Measurements from ENCODE around the gene RBM14. TPM values are rescaled to one million over a fixed set of nuclear protein-coding genes. Genes with fewer than 3 reads are reported as not detected.
"Not testable (repeated sequence)": the region's sequence is repeated elsewhere in the genome, so short reads cannot be mapped to it uniquely, and the experiment has no call there.

The RBM14 gene
- total RNA-seq, 1 donor from 2014 or later = 34.9 TPM

- no peak overlapping the region for H3K4me3 ChIP-seq
- no peak overlapping the region for H3K27ac ChIP-seq
- H3K4me1 ChIP-seq = no peaks in the 10 kb centered on the region
- intact Hi-C loops (cut with DNase I) = no loop called here
- TF ChIP-seq POLR2AphosphoS5 (IDR thresholded peaks at IDR 0.05; ENCODE audit: insufficient read depth in 1 of 2, low read depth in 1 of 2) (no peak), POLR2A (IDR thresholded peaks at IDR 0.05) (no peak), CTCF (IDR thresholded peaks at IDR 0.05) (no peak)
- no peaks in the 10 kb centered on the region for H3K36me3 ChIP-seq
- no peak for DNase-seq (ENCODE audit: extremely low spot score in 2 of 2)
- H3K9me3 ChIP-seq = no peaks in the 10 kb centered on the region
- H3K27me3 ChIP-seq = no peaks in the 10 kb centered on the region
Measured at GRCh38 chr11:66586136-66586535, 30.3 kb upstream of the RBM14 start.

- H3K9me3 ChIP-seq; DNase-seq (ENCODE audit: extremely low spot score in 2 of 2); H3K4me3 ChIP-seq; intact Hi-C loops (cut with DNase I); H3K36me3 ChIP-seq; H3K27me3 ChIP-seq; H3K27ac ChIP-seq: not testable (repeated sequence)
- H3K4me1 ChIP-seq = peaks cover 19% of the 10 kb centered on the region
Measured at GRCh38 chr11:66589315-66589714, 27.1 kb upstream of the RBM14 start.

GRCh38 chr11:66589996-66590675, 26.3 kb upstream of the RBM14 start:
- intact Hi-C loops (cut with DNase I) = no loop called here

GRCh38 chr11:66591175-66591574, 25.3 kb upstream of the RBM14 start:
- TF ChIP-seq CTCF (IDR thresholded peaks at IDR 0.05) = no peak
- Histone ChIP-seq H3K9me3 (no peaks in the 10 kb centered on the region), H3K4me3 (no peak overlapping the region), H3K4me1 (peaks cover 32% of the 10 kb centered on the region), H3K27ac (no peak overlapping the region), H3K36me3 (no peaks in the 10 kb centered on the region), H3K27me3 (no peaks in the 10 kb centered on the region)
- DNase-seq (ENCODE audit: extremely low spot score in 2 of 2) = no peak
- intact Hi-C loops (cut with DNase I) = no loop called here

More at GRCh38 chr11:66589996-66590675, 26.3 kb upstream of the RBM14 start:
- H3K36me3 ChIP-seq = no peaks in the 10 kb centered on the region
- no peak overlapping the region for H3K4me3 ChIP-seq
- no peaks in the 10 kb centered on the region for H3K27me3 ChIP-seq
- no peak for TF ChIP-seq POLR2AphosphoS5 (IDR thresholded peaks at IDR 0.05; ENCODE audit: insufficient read depth in 1 of 2, low read depth in 1 of 2)
- no peak for TF ChIP-seq POLR2A (IDR thresholded peaks at IDR 0.05)
- no peak for TF ChIP-seq CTCF (IDR thresholded peaks at IDR 0.05)
- no peak for DNase-seq (ENCODE audit: extremely low spot score in 2 of 2)
- no peak overlapping the region for H3K27ac ChIP-seq
- H3K9me3 ChIP-seq = no peaks in the 10 kb centered on the region
- H3K4me1 ChIP-seq = peaks cover 26% of the 10 kb centered on the region

- H3K9me3 ChIP-seq = no peaks in the 10 kb centered on the region
- H3K27ac ChIP-seq = peak within 1 kb of the TSS; percentile 68
- no peaks in the 10 kb centered on the region for H3K27me3 ChIP-seq
- TF ChIP-seq POLR2AphosphoS5 (IDR thresholded peaks at IDR 0.05; ENCODE audit: insufficient read depth in 1 of 2, low read depth in 1 of 2) (peak; percentile 98 to 99), CTCF (IDR thresholded peaks at IDR 0.05) (peak; percentile 30 to 62 (median 58)), POLR2A (IDR thresholded peaks at IDR 0.05) (peak in 1 of 2 donors; percentile 93)
- peaks cover 32% of the 10 kb centered on the region for H3K4me1 ChIP-seq
- no peaks in the 10 kb centered on the region for H3K36me3 ChIP-seq
- H3K4me3 ChIP-seq = peak within 1 kb of the TSS; percentile 52 to 86
- intact Hi-C loops (cut with DNase I) = no loop called here
- DNase-seq (ENCODE audit: extremely low spot score in 2 of 2) = peak in 1 of 2 donors; percentile 92
Measured at GRCh38 chr11:66592457-66593302, 23.8 kb upstream of the RBM14 start, which contains the start of the genes CCDC87 and CCS. CCDC87 (minus strand) TSS chr11:66593063; CDS start chr11:66593015, 48 bp downstream. CCS (plus strand) TSS chr11:66593185; CDS start chr11:66593262, 77 bp downstream.
